ENCODE results near the gene SNX3.

SNX3 gene

GRCh38 chr6:108171918-108172516 lies 88.8 kb downstream of the SNX3 start:
- peaks cover 35% of the 10 kb centered on the region for H3K4me1 ChIP-seq (ENCODE audit: control insufficient read depth, insufficient read depth, low read length)
- no peak overlapping the region for H3K4me3 ChIP-seq (ENCODE audit: insufficient read depth, low read depth, low read length)
- no peaks in the 10 kb centered on the region for H3K36me3 ChIP-seq (ENCODE audit: control insufficient read depth, insufficient read depth, low read length)
- no peaks in the 10 kb centered on the region for H3K9me3 ChIP-seq (ENCODE audit: control insufficient read depth, low read length)
- H3K27ac ChIP-seq (ENCODE audit: insufficient read depth, low read depth, low read length, poor library complexity, severe bottlenecking), result no peak overlapping the region
- 10 to 15% methylated on average over 3 of the region's 3 CpGs for WGBS, 2 experiments
- H3K27me3 ChIP-seq (ENCODE audit: control insufficient read depth, insufficient read depth, low read length, poor library complexity, severe bottlenecking), result peaks cover 100% of the 10 kb centered on the region

DNA sequence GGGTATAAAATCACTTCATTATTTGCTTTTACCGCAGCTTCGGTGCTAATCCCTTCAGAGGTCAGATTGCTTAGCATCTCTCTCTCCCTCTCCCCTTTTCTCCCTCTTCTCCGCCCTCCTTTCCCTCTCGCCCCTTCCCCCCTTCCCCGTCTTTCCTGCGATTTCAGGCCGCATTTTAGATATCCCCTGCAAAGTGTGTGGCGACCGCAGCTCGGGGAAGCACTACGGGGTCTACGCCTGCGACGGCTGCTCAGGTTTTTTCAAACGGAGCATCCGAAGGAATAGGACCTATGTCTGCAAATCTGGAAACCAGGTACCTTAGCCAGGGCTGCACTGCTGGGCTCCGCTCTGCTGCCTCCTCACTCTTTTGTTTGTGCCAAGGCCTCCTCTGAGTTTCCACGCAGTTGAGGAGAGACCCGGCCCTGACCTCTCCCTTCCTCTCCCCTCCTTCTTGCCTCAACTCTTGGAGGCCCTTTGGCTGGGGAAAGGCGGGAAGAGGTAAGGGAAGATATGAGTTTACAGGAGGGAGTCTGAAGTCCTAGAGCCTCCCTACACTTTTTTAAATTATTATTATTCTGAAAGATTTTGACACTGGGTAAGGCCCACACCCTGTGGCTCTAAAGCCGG lies 89.4 kb downstream of the SNX3 start:
- Histone ChIP-seq H3K9me3 (ENCODE audit: control insufficient read depth, low read length) (no peaks in the 10 kb centered on the region), H3K27me3 (ENCODE audit: control insufficient read depth, insufficient read depth, low read length, poor library complexity, severe bottlenecking) (peaks cover 100% of the 10 kb centered on the region), H3K4me3 (ENCODE audit: insufficient read depth, low read depth, low read length) (no peak overlapping the region), H3K27ac (ENCODE audit: insufficient read depth, low read depth, low read length, poor library complexity, severe bottlenecking) (no peak overlapping the region), H3K4me1 (ENCODE audit: control insufficient read depth, insufficient read depth, low read length) (peaks cover 39% of the 10 kb centered on the region), H3K36me3 (ENCODE audit: control insufficient read depth, insufficient read depth, low read length) (no peaks in the 10 kb centered on the region)
- 1% methylated on average over 20 of the region's 21 CpGs for WGBS, 2 experiments

- H3K4me1 ChIP-seq (ENCODE audit: control insufficient read depth, insufficient read depth, low read length), result peaks cover 42% of the 10 kb centered on the region
- H3K27me3 ChIP-seq (ENCODE audit: control insufficient read depth, insufficient read depth, low read length, poor library complexity, severe bottlenecking), result peaks cover 100% of the 10 kb centered on the region
- H3K9me3 ChIP-seq (ENCODE audit: control insufficient read depth, low read length), result no peaks in the 10 kb centered on the region
- no peak overlapping the region for H3K4me3 ChIP-seq (ENCODE audit: insufficient read depth, low read depth, low read length)
- no peaks in the 10 kb centered on the region for H3K36me3 ChIP-seq (ENCODE audit: control insufficient read depth, insufficient read depth, low read length)
- WGBS, 2 experiments, result 1% methylated on average over 31 of the region's 31 CpGs
- H3K27ac ChIP-seq (ENCODE audit: insufficient read depth, low read depth, low read length, poor library complexity, severe bottlenecking), result no peak overlapping the region
Observed at GRCh38 chr6:108170332-108171290, 90.2 kb downstream of the SNX3 start.

DNA sequence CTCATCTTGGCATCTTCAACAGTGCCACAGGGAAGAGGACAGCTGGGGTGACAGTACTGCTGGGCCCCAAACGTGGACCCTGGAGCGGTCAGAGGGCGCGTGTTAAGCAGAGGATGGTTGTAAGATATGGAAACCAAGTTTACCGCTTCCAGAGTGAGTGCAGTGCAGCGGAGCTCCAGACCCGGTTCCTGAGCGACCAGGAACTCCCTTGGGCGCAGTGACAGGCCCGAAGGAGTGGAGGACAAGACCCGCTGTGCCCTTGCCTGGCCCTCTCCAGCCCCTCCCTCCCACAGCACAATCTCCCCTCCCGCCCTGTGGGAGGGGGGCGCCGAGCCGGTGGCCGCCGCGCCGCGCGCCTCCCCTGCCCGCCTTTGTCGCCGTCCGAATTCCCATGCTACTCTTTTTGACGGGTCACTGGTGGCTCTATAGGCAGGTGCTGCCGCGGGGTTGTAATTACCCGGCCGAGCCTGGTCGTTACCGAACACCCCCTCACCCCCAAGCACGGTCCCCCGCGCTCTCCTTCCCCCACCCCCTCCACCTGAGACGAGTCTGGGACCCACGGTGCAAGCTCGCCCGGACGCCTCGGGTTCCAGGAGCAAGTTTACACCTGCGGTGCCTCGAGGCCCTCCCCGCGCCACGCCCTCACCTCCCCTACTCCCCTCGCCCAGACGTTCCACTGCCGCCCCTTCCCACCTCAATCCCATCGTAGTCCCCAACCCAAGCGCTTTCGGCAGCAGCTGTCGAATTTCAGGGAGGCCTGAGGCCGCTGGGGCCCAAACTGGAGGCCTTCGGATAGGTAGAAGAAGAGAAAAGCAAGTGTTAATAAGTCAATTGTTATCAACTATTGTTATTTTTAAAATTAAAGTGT lies 91.1 kb downstream of the SNX3 start:
- Histone ChIP-seq H3K4me1 (ENCODE audit: control insufficient read depth, insufficient read depth, low read length) (peaks cover 48% of the 10 kb centered on the region), H3K4me3 (ENCODE audit: insufficient read depth, low read depth, low read length) (no peak overlapping the region), H3K9me3 (ENCODE audit: control insufficient read depth, low read length) (no peaks in the 10 kb centered on the region), H3K27ac (ENCODE audit: insufficient read depth, low read depth, low read length, poor library complexity, severe bottlenecking) (no peak overlapping the region), H3K27me3 (ENCODE audit: control insufficient read depth, insufficient read depth, low read length, poor library complexity, severe bottlenecking) (peaks cover 100% of the 10 kb centered on the region), H3K36me3 (ENCODE audit: control insufficient read depth, insufficient read depth, low read length) (no peaks in the 10 kb centered on the region)
- WGBS, 2 experiments, result 1% methylated on average over 53 of the region's 55 CpGs

DNA sequence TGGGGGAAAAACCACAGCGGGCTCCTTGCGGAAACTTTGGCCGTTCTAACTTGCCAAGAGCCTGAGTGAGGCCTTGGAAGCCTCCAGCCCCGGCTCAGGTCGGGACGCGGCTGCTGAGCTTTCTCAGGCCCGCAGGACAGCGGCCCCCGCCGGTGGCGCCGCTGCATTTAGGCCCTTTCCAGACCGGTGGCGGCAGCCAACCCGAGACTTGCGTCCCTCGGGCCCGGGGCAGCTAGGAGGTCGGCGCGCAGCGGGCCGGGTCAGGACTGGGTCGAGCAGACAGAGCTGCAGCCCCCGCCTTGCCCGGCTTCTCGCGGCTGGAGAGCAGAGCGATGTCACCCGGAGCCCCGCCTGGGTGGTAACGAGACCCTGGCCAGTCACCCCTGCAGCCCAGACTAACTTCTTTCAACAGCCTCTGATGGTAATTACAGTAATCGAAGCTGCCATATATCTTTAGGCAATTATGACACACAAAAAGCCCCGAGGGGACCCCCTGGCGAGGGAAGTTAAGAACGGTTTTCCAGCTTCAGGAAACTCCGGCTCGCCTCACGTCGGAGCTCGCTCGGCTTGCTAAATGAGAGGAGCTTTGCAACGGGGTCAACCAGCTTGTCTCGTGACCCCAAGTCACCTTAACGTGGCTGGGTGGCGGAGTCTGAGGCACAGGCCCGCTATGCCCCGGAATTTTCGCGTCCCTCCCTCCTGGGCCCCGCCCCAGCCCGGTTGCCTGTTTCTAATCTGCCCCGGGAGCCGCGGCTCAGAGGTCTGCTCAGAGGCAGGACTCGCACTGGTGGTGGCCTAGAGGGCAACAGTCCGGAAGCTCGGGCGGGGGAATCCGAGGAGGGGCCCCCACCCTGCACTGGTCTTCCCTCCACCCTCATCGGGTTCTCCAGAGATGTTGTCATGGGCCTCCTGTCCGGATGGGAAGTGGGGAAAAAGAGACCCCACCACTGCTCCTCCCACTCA lies 92.1 kb downstream of the SNX3 start:
- 0 to 1% methylated on average over 63 of the region's 63 CpGs for WGBS, 2 experiments
- H3K4me1 ChIP-seq (ENCODE audit: control insufficient read depth, insufficient read depth, low read length), result peaks cover 56% of the 10 kb centered on the region
- H3K27me3 ChIP-seq (ENCODE audit: control insufficient read depth, insufficient read depth, low read length, poor library complexity, severe bottlenecking), result peaks cover 100% of the 10 kb centered on the region
- H3K27ac ChIP-seq (ENCODE audit: insufficient read depth, low read depth, low read length, poor library complexity, severe bottlenecking), result no peak overlapping the region
- no peaks in the 10 kb centered on the region for H3K36me3 ChIP-seq (ENCODE audit: control insufficient read depth, insufficient read depth, low read length)
- H3K4me3 ChIP-seq (ENCODE audit: insufficient read depth, low read depth, low read length), result no peak overlapping the region
- H3K9me3 ChIP-seq (ENCODE audit: control insufficient read depth, low read length), result no peaks in the 10 kb centered on the region

DNA sequence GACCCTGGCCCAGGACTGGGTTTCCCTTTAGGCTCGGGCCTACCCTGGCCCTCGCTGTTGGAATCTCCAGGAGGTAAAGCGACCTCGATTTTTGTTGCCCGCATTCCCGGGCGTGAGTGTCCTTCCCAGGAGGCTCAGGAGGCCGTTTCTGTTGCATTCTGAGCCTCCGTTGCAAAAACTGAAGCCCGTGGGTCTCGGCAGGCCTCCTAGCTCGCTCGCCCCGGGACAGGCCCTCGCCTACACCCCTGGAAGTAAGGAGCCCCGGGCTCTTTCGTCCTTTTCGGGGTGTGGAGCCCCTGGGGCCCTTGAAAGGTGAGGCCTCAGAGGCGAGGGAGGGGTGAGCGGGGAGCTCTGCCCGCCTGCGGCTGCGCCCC lies 92.8 kb downstream of the SNX3 start:
- no peak overlapping the region for H3K27ac ChIP-seq (ENCODE audit: insufficient read depth, low read depth, low read length, poor library complexity, severe bottlenecking)
- peaks cover 60% of the 10 kb centered on the region for H3K4me1 ChIP-seq (ENCODE audit: control insufficient read depth, insufficient read depth, low read length)
- H3K27me3 ChIP-seq (ENCODE audit: control insufficient read depth, insufficient read depth, low read length, poor library complexity, severe bottlenecking), result peaks cover 100% of the 10 kb centered on the region
- H3K36me3 ChIP-seq (ENCODE audit: control insufficient read depth, insufficient read depth, low read length), result no peaks in the 10 kb centered on the region
- no peaks in the 10 kb centered on the region for H3K9me3 ChIP-seq (ENCODE audit: control insufficient read depth, low read length)
- H3K4me3 ChIP-seq (ENCODE audit: insufficient read depth, low read depth, low read length), result peak overlapping the region; percentile 7
- 0% methylated on average over 23 of the region's 23 CpGs for WGBS, 2 experiments

- H3K4me3 ChIP-seq (ENCODE audit: insufficient read depth, low read depth, low read length), result peak overlapping the region; percentile 7
Observed at GRCh38 chr6:108167449-108168089, 93.3 kb downstream of the SNX3 start.

DNA sequence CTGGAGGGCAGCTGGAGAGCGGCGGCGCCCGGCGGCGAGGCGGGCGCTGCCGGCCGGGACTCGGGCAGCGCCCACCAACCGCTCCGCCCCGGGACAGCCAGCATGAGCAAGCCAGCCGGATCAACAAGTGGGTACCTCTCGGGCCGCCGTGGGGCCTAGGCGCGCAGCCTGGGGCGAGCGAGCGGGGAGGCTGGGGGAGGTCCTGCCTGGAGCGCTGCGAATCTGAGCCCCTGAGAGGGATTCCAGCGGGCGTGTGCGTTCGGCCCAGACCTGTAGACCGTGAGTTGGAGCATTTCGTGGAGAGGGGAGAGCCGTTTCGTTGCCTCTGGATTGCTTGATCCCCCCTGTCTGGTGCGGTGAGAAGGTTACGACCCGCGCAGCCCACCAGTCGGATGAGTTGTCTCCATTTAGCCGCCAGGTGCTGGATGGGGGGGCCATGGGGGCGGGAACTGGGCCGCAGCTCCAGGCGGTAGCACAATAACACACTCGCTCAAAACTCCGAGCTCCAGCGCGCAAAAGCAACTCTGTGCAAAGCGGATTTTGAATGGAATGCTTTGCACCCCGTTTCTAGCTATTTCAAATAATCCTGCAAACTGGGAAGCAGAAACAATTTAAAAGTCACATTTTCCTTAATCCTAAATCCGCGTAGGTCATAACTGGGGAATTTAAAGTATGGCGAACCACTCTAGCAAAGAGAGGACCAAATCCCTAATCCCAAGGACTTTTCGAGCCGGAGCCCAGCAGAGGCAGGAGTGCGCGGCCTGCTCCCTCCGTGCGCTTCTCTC lies 94.0 kb downstream of the SNX3 start:
- Histone ChIP-seq H3K36me3 (ENCODE audit: control insufficient read depth, insufficient read depth, low read length) (no peaks in the 10 kb centered on the region), H3K27me3 (ENCODE audit: control insufficient read depth, insufficient read depth, low read length, poor library complexity, severe bottlenecking) (peaks cover 100% of the 10 kb centered on the region), H3K9me3 (ENCODE audit: control insufficient read depth, low read length) (no peaks in the 10 kb centered on the region), H3K4me3 (ENCODE audit: insufficient read depth, low read depth, low read length) (peak overlapping the region; percentile 17), H3K27ac (ENCODE audit: insufficient read depth, low read depth, low read length, poor library complexity, severe bottlenecking) (no peak overlapping the region), H3K4me1 (ENCODE audit: control insufficient read depth, insufficient read depth, low read length) (peaks cover 58% of the 10 kb centered on the region)
- 1% methylated on average over 58 of the region's 58 CpGs for WGBS, 2 experiments

More at GRCh38 chr6:108167449-108168089, 93.3 kb downstream of the SNX3 start:
- H3K27me3 ChIP-seq (ENCODE audit: control insufficient read depth, insufficient read depth, low read length, poor library complexity, severe bottlenecking), result peaks cover 100% of the 10 kb centered on the region
- WGBS, 2 experiments, result 0 to 1% methylated on average over 32 to 35 of the region's 35 CpGs
- peaks cover 60% of the 10 kb centered on the region for H3K4me1 ChIP-seq (ENCODE audit: control insufficient read depth, insufficient read depth, low read length)
- no peaks in the 10 kb centered on the region for H3K36me3 ChIP-seq (ENCODE audit: control insufficient read depth, insufficient read depth, low read length)
- no peaks in the 10 kb centered on the region for H3K9me3 ChIP-seq (ENCODE audit: control insufficient read depth, low read length)
- H3K27ac ChIP-seq (ENCODE audit: insufficient read depth, low read depth, low read length, poor library complexity, severe bottlenecking), result no peak overlapping the region
